Measurements from ENCODE around the gene SMARCC2.

GRCh38 chr12:56219840-56220239 lies 30.6 kb upstream of the SMARCC2 start:
- TF ChIP-seq CTCF (IDR thresholded peaks at IDR 0.05) (no peak), EP300 (IDR thresholded peaks at IDR 0.05) (no peak)

All from ovary (tissue), 3 donors.